Neural crest cell (in vitro differentiated cells): Measurements from ENCODE around the gene KCNG4. TPM values are rescaled to one million over a fixed set of nuclear protein-coding genes. Genes with fewer than 3 reads are reported as not detected.

Experiments used
- DNase-seq: peaks from one replicate; pipeline ENCODE4 v3.0.0; 2021; ENCODE audit warnings: low read depth, mixed read lengths, low spot score
- H3K27ac Mint-ChIP-seq: one replicate; pipeline ENCODE4 v1.8.0; 2021; ENCODE audit warnings: mild to moderate bottlenecking, mixed read lengths; ENCODE audit not compliant: unreplicated experiment
- H3K27me3 Mint-ChIP-seq: 2 replicates; pipeline ENCODE4 v1.8.0; 2021; ENCODE audit warnings: low read depth, mild to moderate bottlenecking, mixed read lengths
- H3K36me3 Mint-ChIP-seq: 2 replicates; pipeline ENCODE4 v1.8.0; 2021; ENCODE audit warnings: low read depth, mild to moderate bottlenecking, mixed read lengths
- H3K4me1 Mint-ChIP-seq: 2 replicates; pipeline ENCODE4 v1.8.0; 2021; ENCODE audit warnings: mixed read lengths
- H3K4me3 Mint-ChIP-seq: one replicate; pipeline ENCODE4 v1.8.0; 2021; ENCODE audit warnings: mild to moderate bottlenecking, mixed read lengths
- H3K9me3 Mint-ChIP-seq: 2 replicates; pipeline ENCODE4 v1.8.0; 2021; ENCODE audit warnings: mixed read lengths
- CTCF ChIP-seq: fragments of 200-600 bp; sonication (generic); conservative IDR thresholded peaks from 2 replicates; pipeline ENCODE4 v1.5.0; 2021; ENCODE audit warnings: antibody characterized with exemption, mild to moderate bottlenecking
- total RNA-seq: library from RNA; stranded (reverse); gene quantifications from 2 replicates; pipeline ENCODE4 v1.2.1, GENCODE V29; 2021

KCNG4 gene
- total RNA-seq, 1 donor from 2014 or later, result not detected

DNA sequence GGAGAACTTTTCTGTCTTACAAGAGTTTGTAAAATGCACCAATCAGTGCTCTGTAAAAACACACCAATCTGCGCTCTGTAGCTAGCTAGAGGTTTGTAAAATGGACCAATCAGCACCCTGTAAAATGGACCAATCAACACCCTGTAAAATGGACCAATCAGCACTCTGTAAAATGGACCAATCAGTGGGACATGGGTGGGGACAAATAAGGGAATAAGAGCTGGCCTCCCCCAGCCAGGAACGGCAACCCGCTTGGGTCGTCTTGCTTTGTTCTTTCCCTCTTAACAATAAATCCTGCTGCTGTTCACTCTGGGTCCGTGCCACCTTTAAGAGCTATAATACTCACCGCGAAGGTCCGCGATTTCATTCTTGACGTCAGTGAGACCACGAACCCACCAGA is 18.5 kb upstream of the KCNG4 start:
- no peak overlapping the region for H3K27ac Mint-ChIP-seq
- H3K4me1 Mint-ChIP-seq, result peaks cover 7% of the 10 kb centered on the region
- H3K9me3 Mint-ChIP-seq, result peaks cover 3% of the 10 kb centered on the region
- H3K4me3 Mint-ChIP-seq, result no peak overlapping the region
- TF ChIP-seq CTCF, result no peak
- H3K36me3 Mint-ChIP-seq, result no peaks in the 10 kb centered on the region
- DNase-seq, result no peak
- peaks cover 9% of the 10 kb centered on the region for H3K27me3 Mint-ChIP-seq

- H3K4me3 Mint-ChIP-seq, result no peak overlapping the region
- TF ChIP-seq CTCF, result no peak
- H3K4me1 Mint-ChIP-seq, result peaks cover 18% of the 10 kb centered on the region
- no peak for DNase-seq
- no peak overlapping the region for H3K27ac Mint-ChIP-seq
- H3K9me3 Mint-ChIP-seq, result peaks cover 3% of the 10 kb centered on the region
- H3K27me3 Mint-ChIP-seq, result peaks cover 9% of the 10 kb centered on the region
- H3K36me3 Mint-ChIP-seq, result no peaks in the 10 kb centered on the region
These were observed 15.4 kb upstream of the KCNG4 start for GRCh38 chr16:84255050-84255810.

GRCh38 chr16:84254062-84254461 is 14.2 kb upstream of the KCNG4 start:
- Mint-ChIP-seq H3K4me3 (no peak overlapping the region), H3K9me3 (peaks cover 3% of the 10 kb centered on the region), H3K27ac (no peak overlapping the region), H3K36me3 (no peaks in the 10 kb centered on the region), H3K4me1 (peaks cover 18% of the 10 kb centered on the region), H3K27me3 (peaks cover 9% of the 10 kb centered on the region)
- no peak for TF ChIP-seq CTCF
- no peak for DNase-seq

GRCh38 chr16:84253173-84253572 is 13.4 kb upstream of the KCNG4 start:
- no peak for TF ChIP-seq CTCF
- Mint-ChIP-seq H3K4me3 (no peak overlapping the region), H3K36me3 (no peaks in the 10 kb centered on the region), H3K4me1 (peaks cover 18% of the 10 kb centered on the region), H3K27ac (no peak overlapping the region), H3K9me3 (peaks cover 3% of the 10 kb centered on the region), H3K27me3 (peaks cover 9% of the 10 kb centered on the region)
- DNase-seq, result no peak

GRCh38 chr16:84252184-84252583 is 12.4 kb upstream of the KCNG4 start:
- TF ChIP-seq CTCF, result no peak
- no peaks in the 10 kb centered on the region for H3K36me3 Mint-ChIP-seq
- no peak overlapping the region for H3K4me3 Mint-ChIP-seq
- no peak overlapping the region for H3K27ac Mint-ChIP-seq
- no peak for DNase-seq
- H3K4me1 Mint-ChIP-seq, result peaks cover 18% of the 10 kb centered on the region
- peaks cover 5% of the 10 kb centered on the region for H3K27me3 Mint-ChIP-seq
- peaks cover 3% of the 10 kb centered on the region for H3K9me3 Mint-ChIP-seq
